Fibroblast of lung (primary cell): ENCODE measurements around the gene CEACAM7. TPM values are rescaled to one million over a fixed set of nuclear protein-coding genes. Genes with fewer than 3 reads are reported as not detected.
A peak's percentile ranks its signal among the peaks of the same experiment; 100 is the strongest.

Source experiments
- DNase-seq, 2 donors: peaks; one replicate each; pipeline versions ENCODE4 v3.0.0 to v3.0.0-alpha.2; 2010; ENCODE audit warnings: low read depth in 2 of 2
- H2AFZ ChIP-seq: 2 replicates; pipeline ENCODE4 v1.5.1; 2012; ENCODE audit warnings: low read length, control low read depth, inconsistent platforms
- H3K27ac ChIP-seq: 2 replicates; pipeline ENCODE4 v1.5.1; 2011; ENCODE audit warnings: low read length, control low read depth; ENCODE audit not compliant: insufficient read depth
- H3K27me3 ChIP-seq: 2 replicates; pipeline ENCODE4 v1.5.1; 2011; ENCODE audit warnings: mild to moderate bottlenecking, low read length; ENCODE audit not compliant: control insufficient read depth, insufficient read depth
- H3K36me3 ChIP-seq: 2 replicates; pipeline ENCODE4 v1.5.1; 2011; ENCODE audit warnings: low read length; ENCODE audit not compliant: control insufficient read depth, insufficient read depth
- H3K4me1 ChIP-seq: 2 replicates; pipeline ENCODE4 v1.5.1; 2011; ENCODE audit warnings: low read length; ENCODE audit not compliant: control insufficient read depth, insufficient read depth; ENCODE audit errors: extremely low read depth
- H3K4me2 ChIP-seq: 2 replicates; pipeline ENCODE4 v1.5.1; 2011; ENCODE audit warnings: low read length, control low read depth; ENCODE audit not compliant: insufficient read depth; ENCODE audit errors: extremely low read depth
- H3K4me3 ChIP-seq, 4 experiments: fragments of 200-600 bp in 1 of 4; sonication (generic) in 1 of 4; replicated peaks in 1 of 4; 2 replicates each; pipeline ENCODE4 v1.5.1; 2011 to 2016; ENCODE audit warnings: low read length in 4 of 4, low read depth in 3 of 4, mild to moderate bottlenecking in 3 of 4, control low read depth in 2 of 4, inconsistent platforms in 1 of 4, mixed read lengths in 1 of 4; ENCODE audit not compliant: insufficient read depth in 1 of 4; ENCODE audit errors: control extremely low read depth in 1 of 4
- H3K79me2 ChIP-seq: 2 replicates; pipeline ENCODE4 v1.5.1; 2012; ENCODE audit warnings: mild to moderate bottlenecking, low read length, inconsistent platforms; ENCODE audit not compliant: control insufficient read depth, insufficient read depth
- H3K9ac ChIP-seq: 2 replicates; pipeline ENCODE4 v1.5.1; 2011; ENCODE audit warnings: mild to moderate bottlenecking, low read length, control low read depth; ENCODE audit not compliant: insufficient read depth
- H3K9me3 ChIP-seq: 2 replicates; pipeline ENCODE4 v1.5.1; 2012; ENCODE audit warnings: low read depth, low read length; ENCODE audit not compliant: control insufficient read depth, insufficient read depth
- H4K20me1 ChIP-seq: 2 replicates; pipeline ENCODE4 v1.5.1; 2011; ENCODE audit warnings: low read length; ENCODE audit not compliant: control insufficient read depth, insufficient read depth; ENCODE audit errors: extremely low read depth
- CTCF ChIP-seq, 2 donors: IDR thresholded peaks in 1 of 2; conservative IDR thresholded peaks in 1 of 2; 1 replicate in 1 of 2; 2 replicates in 1 of 2; pipeline ENCODE4 v1.5.1; 2011 to 2012; ENCODE audit warnings: low read length in 2 of 2, control low read depth in 1 of 2, inconsistent platforms in 1 of 2, low read depth in 1 of 2, mild to moderate bottlenecking in 1 of 2
- EZH2 ChIP-seq: IDR thresholded peaks from 2 replicates; pipeline ENCODE4 v1.5.1; 2012; ENCODE audit warnings: low read length, control low read depth, mild to moderate bottlenecking; ENCODE audit errors: missing control alignments
- polyA plus RNA-seq, 2 donors: library from polyadenylated mRNA; depleted of rRNA in 1 of 2; stranded (reverse) in 1 of 2; unstranded in 1 of 2; fragments of >200 nt; gene quantifications; 2 replicates each; pipeline ENCODE4 v1.2.1, GENCODE V29; 2011 to 2012; ENCODE audit warnings: missing spikeins in 1 of 2
- total RNA-seq: library from RNA; depleted of rRNA; stranded (reverse); fragments of >200 nt; gene quantifications from 2 replicates; pipeline ENCODE4 v1.2.1, GENCODE V29; 2014

Gene CEACAM7
- total and polyA plus RNA-seq, 2 donors (not counting 1 experiment from before 2014, with no cell fraction given) = not detected

- Histone ChIP-seq H3K4me1 (no peaks in the 10 kb centered on the region), H4K20me1 (no peaks in the 10 kb centered on the region), H2AFZ (no peak overlapping the region), H3K27ac (no peak overlapping the region), H3K79me2 (no peaks in the 10 kb centered on the region), H3K9ac (no peak overlapping the region), H3K9me3 (no peaks in the 10 kb centered on the region), H3K36me3 (no peaks in the 10 kb centered on the region), H3K4me2 (no peak overlapping the region), H3K27me3 (no peaks in the 10 kb centered on the region), H3K4me3 (no peak overlapping the region)
- peak; percentile 20 to 45 for DNase-seq
- TF ChIP-seq EZH2 = no peak
- peak; percentile 86 to 92 for TF ChIP-seq CTCF (conservative IDR thresholded peaks at IDR 0.05 in 1 of 2, IDR thresholded peaks at IDR 0.05 in 1 of 2; ENCODE audit: low read depth in 1 of 2, low read length in 2 of 2)
These were observed 46.1 kb downstream of the CEACAM7 start for GRCh38 chr19:41641879-41642485.

- Histone ChIP-seq H3K36me3 (no peaks in the 10 kb centered on the region), H3K79me2 (no peaks in the 10 kb centered on the region), H3K27me3 (no peaks in the 10 kb centered on the region), H4K20me1 (no peaks in the 10 kb centered on the region), H2AFZ (no peak overlapping the region), H3K4me1 (no peaks in the 10 kb centered on the region), H3K9me3 (no peaks in the 10 kb centered on the region), H3K4me3 (no peak overlapping the region), H3K9ac (no peak overlapping the region), H3K4me2 (no peak overlapping the region), H3K27ac (no peak overlapping the region)
- DNase-seq = no peak
- TF ChIP-seq EZH2 (no peak), CTCF (conservative IDR thresholded peaks at IDR 0.05 in 1 of 2, IDR thresholded peaks at IDR 0.05 in 1 of 2; ENCODE audit: low read depth in 1 of 2, low read length in 2 of 2) (no peak)
These were observed 49.4 kb downstream of the CEACAM7 start for GRCh38 chr19:41638641-41639081.

GRCh38 chr19:41637484-41637883, 50.6 kb downstream of the CEACAM7 start:
- TF ChIP-seq EZH2 (no peak), CTCF (conservative IDR thresholded peaks at IDR 0.05 in 1 of 2, IDR thresholded peaks at IDR 0.05 in 1 of 2; ENCODE audit: low read depth in 1 of 2, low read length in 2 of 2) (no peak)
- H3K36me3 ChIP-seq = no peaks in the 10 kb centered on the region
- no peak overlapping the region for H3K27ac ChIP-seq
- no peak overlapping the region for H3K9ac ChIP-seq
- H3K4me3 ChIP-seq = no peak overlapping the region
- no peaks in the 10 kb centered on the region for H3K27me3 ChIP-seq
- H3K4me2 ChIP-seq = no peak overlapping the region
- H3K4me1 ChIP-seq = no peaks in the 10 kb centered on the region
- no peak overlapping the region for H2AFZ ChIP-seq
- H3K9me3 ChIP-seq = no peaks in the 10 kb centered on the region
- DNase-seq = no peak
- no peaks in the 10 kb centered on the region for H3K79me2 ChIP-seq
- H4K20me1 ChIP-seq = no peaks in the 10 kb centered on the region
